T-cell (primary cell): ENCODE measurements around the gene EML6. TPM values are rescaled to one million over a fixed set of nuclear protein-coding genes. Genes with fewer than 3 reads are reported as not detected.
A peak's percentile ranks its signal among the peaks of the same experiment; 100 is the strongest.
"Not testable (repeated sequence)": the region's sequence is repeated elsewhere in the genome, so short reads cannot be mapped to it uniquely, and the experiment has no call there.

Source experiments
- ATAC-seq, 4 experiments: fragments of 200-7000 bp in 3 of 4; fragments of 150-1000 bp in 1 of 4; cut with Tn5 transposase; replicated peaks in 1 of 4; 1 replicate in 3 of 4; 2 replicates in 1 of 4; pipeline ENCODE4 v1.10.0; 2021; ENCODE audit warnings: moderate library complexity in 3 of 4, mild to moderate bottlenecking in 2 of 4, moderate number of reproducible peaks in 1 of 4
- CTCF ChIA-PET, 2 donors: fragments of 300-600 bp; sonication (Branson Sonifier 250); formaldehyde crosslinking; loops; one replicate each; lab custom pipeline; 2022; ENCODE audit warnings: antibody characterized with exemption in 2 of 2; lab: Charles Lee
- POLR2A ChIA-PET, 2 donors: fragments of 300-600 bp; sonication (Branson Sonifier 250); formaldehyde crosslinking; loops; one replicate each; lab custom pipeline; 2022; ENCODE audit warnings: antibody characterized with exemption in 2 of 2; lab: Charles Lee
- DNase-seq, 35 experiments: peaks; one replicate each; pipeline versions ENCODE4 v3.0.0 to v3.0.0-alpha.2; 2013 to 2023
- H3K27ac ChIP-seq: one replicate; pipeline ENCODE4 v1.5.1; 2013; ENCODE audit warnings: low read length
- H3K27me3 ChIP-seq, 2 experiments: replicated peaks in 1 of 2; 1 replicate in 1 of 2; 2 replicates in 1 of 2; pipeline versions ENCODE4 v1.6.1 to v1.7.0; 2013; ENCODE audit warnings: low read length in 1 of 2, mixed read lengths in 1 of 2; ENCODE audit not compliant: control insufficient read depth in 2 of 2, insufficient read depth in 2 of 2; ENCODE audit errors: extremely low read depth in 1 of 2
- H3K36me3 ChIP-seq, 2 donors: 1 replicate in 1 of 2; 2 replicates in 1 of 2; pipeline versions ENCODE4 v1.6.1 to v1.7.0; 2013; ENCODE audit warnings: low read length in 1 of 2; ENCODE audit not compliant: control insufficient read depth in 2 of 2, insufficient read depth in 1 of 2; ENCODE audit errors: extremely low read depth in 1 of 2
- H3K4me1 ChIP-seq, 2 experiments: 1 replicate in 1 of 2; 2 replicates in 1 of 2; pipeline versions ENCODE4 v1.6.1 to v1.7.0; 2013; ENCODE audit warnings: low read length in 2 of 2, mixed read lengths in 1 of 2; ENCODE audit not compliant: insufficient read depth in 2 of 2, control insufficient read depth in 1 of 2; ENCODE audit errors: extremely low read depth in 1 of 2
- H3K4me3 ChIP-seq, 2 donors: 1 replicate in 1 of 2; 2 replicates in 1 of 2; pipeline versions ENCODE4 v1.5.1 to v1.7.0; 2013; ENCODE audit warnings: mild to moderate bottlenecking in 2 of 2, low read length in 1 of 2, moderate library complexity in 1 of 2; ENCODE audit not compliant: control insufficient read depth in 1 of 2; ENCODE audit errors: extremely low read depth in 1 of 2
- H3K9me3 ChIP-seq: 2 replicates; pipeline ENCODE4 v1.7.0; 2013
- H3K27ac Mint-ChIP-seq, 2 donors: one replicate each; pipeline ENCODE4 v1.8.0; 2020 to 2021; ENCODE audit warnings: mild to moderate bottlenecking in 2 of 2, mixed read lengths in 2 of 2
- H3K27me3 Mint-ChIP-seq, 2 donors: one replicate each; pipeline ENCODE4 v1.8.0; 2021 to 2022; ENCODE audit warnings: mixed read lengths in 2 of 2
- H3K36me3 Mint-ChIP-seq: one replicate; pipeline ENCODE4 v1.8.0; 2021; ENCODE audit warnings: mixed read lengths
- H3K4me1 Mint-ChIP-seq, 3 donors: one replicate each; pipeline ENCODE4 v1.8.0; 2020 to 2022; ENCODE audit warnings: mixed read lengths in 3 of 3, mild to moderate bottlenecking in 1 of 3
- H3K4me3 Mint-ChIP-seq, 3 donors: one replicate each; pipeline ENCODE4 v1.8.0; 2020 to 2022; ENCODE audit warnings: mild to moderate bottlenecking in 3 of 3, mixed read lengths in 3 of 3, moderate library complexity in 3 of 3
- H3K9me3 Mint-ChIP-seq, 3 donors: one replicate each; pipeline ENCODE4 v1.8.0; 2020 to 2022; ENCODE audit warnings: mixed read lengths in 3 of 3
- WGBS: methylation state at CpG from one replicate; pipeline ENCODE4 v1.1.5; 2013; ENCODE audit warnings: missing lambda C conversion rate; ENCODE audit not compliant: insufficient coverage; 5-methylcytosine and 5-hydroxymethylcytosine counted together
- total RNA-seq, 35 experiments: library from RNA in 6 of 35; stranded (reverse) in 6 of 35; fragments of 120-200 nt in 1 of 35; gene quantifications; one replicate each; pipeline versions ENCODE4 v1.2.1 to v1.2.4 and lab custom pipeline; 2013 to 2026

The EML6 gene
- total RNA-seq, 5 donors from 2014 or later (not counting 1 experiment from before 2014, with no cell fraction given) = 1.3 to 2.6 (median 1.8) TPM

GRCh38 chr2:54866868-54867267 is 143.4 kb downstream of the EML6 start:
- H3K4me3 ChIP-seq = no peak overlapping the region
- 41% methylated on average over 4 of the region's 5 CpGs for WGBS
- Mint-ChIP-seq H3K36me3 (no peaks in the 10 kb centered on the region), H3K9me3 (peaks cover 0 to 4% (median 0%) of the 10 kb centered on the region in 3 donors), H3K4me1 (peaks cover 13 to 15% (median 13%) of the 10 kb centered on the region in 3 donors), H3K4me3 (no peak overlapping the region), H3K27ac (no peak overlapping the region), H3K27me3 (no peaks in the 10 kb centered on the region)
- no peaks in the 10 kb centered on the region for H3K36me3 ChIP-seq
- POLR2A ChIA-PET = interaction anchor here in 1 of 2 donors (0.6 kb wide), 1 partner anchor 27 kb away, joined by 3 read pairs; no protein-coding TSS in a partner anchor
- ATAC-seq = peak in 2 of 4 experiments; percentile 16 to 57
- peak in 1 of 35 experiments; percentile 1 for DNase-seq
- CTCF ChIA-PET = interaction anchor here (0.5 to 0.6 kb wide), 2 partner anchors 30 to 235 kb away, joined by 4 to 5 read pairs; no protein-coding TSS in a partner anchor
- no peaks in the 10 kb centered on the region for H3K9me3 ChIP-seq
- no peak overlapping the region for H3K27ac ChIP-seq
- peaks cover 4 to 7% of the 10 kb centered on the region in 2 experiments for H3K4me1 ChIP-seq
- H3K27me3 ChIP-seq = no peaks in the 10 kb centered on the region

- no peaks in the 10 kb centered on the region for H3K27me3 Mint-ChIP-seq
- H3K9me3 Mint-ChIP-seq = peaks cover 0 to under 1% (median 0%) of the 10 kb centered on the region in 3 donors
- H3K4me1 Mint-ChIP-seq = peaks cover 13 to 15% (median 13%) of the 10 kb centered on the region in 3 donors
- Histone ChIP-seq H3K9me3 (no peaks in the 10 kb centered on the region), H3K27ac (no peak overlapping the region), H3K4me3 (no peak overlapping the region), H3K36me3 (no peaks in the 10 kb centered on the region), H3K27me3 (no peaks in the 10 kb centered on the region), H3K4me1 (peaks cover 4 to 7% of the 10 kb centered on the region in 2 experiments)
- ChIA-PET POLR2A (no interaction called here), CTCF (no interaction called here)
- no peak overlapping the region for H3K4me3 Mint-ChIP-seq
- WGBS = no CpG with 5 or more reads among the region's 2 CpGs
- DNase-seq (peak in 5 of 35 experiments; percentile 2 to 10 (median 8)), ATAC-seq (peak in 3 of 4 experiments; percentile 32 to 83 (median 36))
- H3K36me3 Mint-ChIP-seq = no peaks in the 10 kb centered on the region
- H3K27ac Mint-ChIP-seq = no peak overlapping the region
These were observed 144.0 kb downstream of the EML6 start for GRCh38 chr2:54867457-54867856.

GRCh38 chr2:54871457-54872107 is 148.1 kb downstream of the EML6 start:
- Mint-ChIP-seq H3K27me3 (peaks cover 0 to 2% of the 10 kb centered on the region in 2 donors), H3K4me1 (peaks cover 13 to 14% (median 13%) of the 10 kb centered on the region in 3 donors), H3K9me3 (no peaks in the 10 kb centered on the region), H3K4me3 (no peak overlapping the region), H3K27ac (no peak overlapping the region), H3K36me3 (no peaks in the 10 kb centered on the region)
- POLR2A ChIA-PET = no interaction called here
- Histone ChIP-seq H3K27me3 (no peaks in the 10 kb centered on the region), H3K36me3 (no peaks in the 10 kb centered on the region), H3K4me3 (no peak overlapping the region), H3K4me1 (peaks cover 4 to 7% of the 10 kb centered on the region in 2 experiments), H3K9me3 (no peaks in the 10 kb centered on the region), H3K27ac (no peak overlapping the region)
- CTCF ChIA-PET = no interaction called here
- ATAC-seq (no peak), DNase-seq (no peak)
- WGBS = 92% methylated on average over 3 of the region's 13 CpGs

- H3K27me3 ChIP-seq = no peaks in the 10 kb centered on the region
- peaks cover under 1 to 2% (median 1%) of the 10 kb centered on the region in 3 donors for H3K4me1 Mint-ChIP-seq
- H3K9me3 ChIP-seq = no peaks in the 10 kb centered on the region
- H3K27ac ChIP-seq = no peak overlapping the region
- no peak for ATAC-seq
- no peak overlapping the region for H3K4me3 ChIP-seq
- no peaks in the 10 kb centered on the region for H3K36me3 Mint-ChIP-seq
- no peaks in the 10 kb centered on the region for H3K4me1 ChIP-seq
- 67% methylated on average over 1 of the region's 3 CpGs for WGBS
- H3K9me3 Mint-ChIP-seq = no peaks in the 10 kb centered on the region
- H3K27me3 Mint-ChIP-seq = peaks cover 0 to 2% of the 10 kb centered on the region in 2 donors
- no peak overlapping the region for H3K4me3 Mint-ChIP-seq
- no peak for DNase-seq
- no peaks in the 10 kb centered on the region for H3K36me3 ChIP-seq
- POLR2A ChIA-PET = no interaction called here
- no peak overlapping the region for H3K27ac Mint-ChIP-seq
- CTCF ChIA-PET = no interaction called here
These were observed 149.3 kb downstream of the EML6 start for GRCh38 chr2:54872780-54873179.

GRCh38 chr2:54873236-54873635 is 149.8 kb downstream of the EML6 start:
- not testable (repeated sequence) for H3K36me3 ChIP-seq, H3K27ac Mint-ChIP-seq

GRCh38 chr2:54876764-54877163 is 153.3 kb downstream of the EML6 start:
- H3K27ac ChIP-seq = no peak overlapping the region
- no peaks in the 10 kb centered on the region for H3K4me1 ChIP-seq
- no peaks in the 10 kb centered on the region for H3K9me3 ChIP-seq
- ChIA-PET CTCF (no interaction called here), POLR2A (no interaction called here)
- H3K9me3 Mint-ChIP-seq = no peaks in the 10 kb centered on the region
- no peaks in the 10 kb centered on the region for H3K4me1 Mint-ChIP-seq
- no peaks in the 10 kb centered on the region for H3K36me3 Mint-ChIP-seq
- ATAC-seq = no peak
- H3K27me3 Mint-ChIP-seq = peaks cover 0 to 6% of the 10 kb centered on the region in 2 donors
- no peaks in the 10 kb centered on the region for H3K36me3 ChIP-seq
- no peak overlapping the region for H3K4me3 ChIP-seq
- no peak for DNase-seq
- H3K4me3 Mint-ChIP-seq = no peak overlapping the region
- H3K27ac Mint-ChIP-seq = no peak overlapping the region
- WGBS = no CpG with 5 or more reads among the region's 1 CpG
- no peaks in the 10 kb centered on the region for H3K27me3 ChIP-seq

More at GRCh38 chr2:54873236-54873635, 149.8 kb downstream of the EML6 start:
- H3K9me3 Mint-ChIP-seq, H3K27me3 ChIP-seq, H3K27me3 Mint-ChIP-seq, H3K4me1 ChIP-seq, H3K4me3 ChIP-seq, H3K4me1 Mint-ChIP-seq, H3K9me3 ChIP-seq, POLR2A ChIA-PET, H3K4me3 Mint-ChIP-seq, H3K27ac ChIP-seq, ATAC-seq, H3K36me3 Mint-ChIP-seq, DNase-seq: not testable (repeated sequence)
- CTCF ChIA-PET = interaction anchor here in 1 of 2 donors (0.6 kb wide), 1 partner anchor 401 kb away, joined by 3 read pairs; no protein-coding TSS in a partner anchor
- no CpG with 5 or more reads among the region's 3 CpGs for WGBS
